ENCODE measurements around the gene VWA2. TPM values are rescaled to one million over a fixed set of nuclear protein-coding genes. Genes with fewer than 3 reads are reported as not detected.

Gene VWA2
- total RNA-seq, 2 donors from 2014 or later: 1.1 to 1.5 TPM

GRCh38 chr10:114307731-114308130 is 68.7 kb downstream of the VWA2 start:
- DNase-seq (no peak), ATAC-seq (no peak)
- intact Hi-C loops (cut with DNase I, micrococcal nuclease): no loop called here

GRCh38 chr10:114308531-114309363 is 69.7 kb downstream of the VWA2 start:
- intact Hi-C loops (cut with DNase I, micrococcal nuclease): no loop called here
- no peak for DNase-seq
- no peak for ATAC-seq

DNA sequence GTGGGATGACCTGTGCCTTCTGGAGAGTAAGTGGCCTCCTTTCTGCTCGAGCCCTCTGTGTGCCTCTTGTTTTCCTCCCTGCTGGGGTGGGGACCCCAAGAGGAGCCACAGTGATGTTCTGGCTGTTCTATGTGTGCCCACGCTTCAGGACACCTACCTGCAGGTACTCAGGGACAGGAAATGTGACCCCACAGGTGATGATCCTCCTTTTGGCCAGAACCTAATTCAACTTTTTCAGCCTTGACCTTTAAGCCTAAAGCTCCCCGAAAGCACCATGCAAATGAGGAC is 70.3 kb downstream of the VWA2 start:
- DNase-seq (no peak), ATAC-seq (no peak)
- intact Hi-C loops (cut with DNase I, micrococcal nuclease): no loop called here

DNA sequence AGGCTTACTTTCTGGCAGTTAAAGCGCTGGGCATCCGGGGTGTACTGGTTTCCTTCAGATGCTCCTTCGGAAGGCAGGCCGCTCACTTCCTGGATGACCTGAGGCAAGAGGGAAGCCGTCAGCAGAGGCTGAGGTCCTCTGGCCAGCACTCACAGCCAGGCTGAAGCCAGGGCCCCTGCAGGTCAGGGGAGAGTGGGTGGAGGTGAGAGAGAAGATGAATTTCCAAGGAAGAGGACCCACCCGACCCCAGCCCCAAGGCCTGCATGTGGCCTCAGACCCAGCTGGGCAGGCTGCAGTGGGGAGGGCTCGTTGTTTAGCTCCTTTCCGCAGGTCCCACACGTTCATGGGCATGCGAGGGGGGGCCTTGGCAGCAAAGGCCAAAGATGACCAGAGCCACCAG is 71.3 kb downstream of the VWA2 start:
- intact Hi-C loops (cut with DNase I, micrococcal nuclease): no loop called here
- no peak for DNase-seq
- ATAC-seq: no peak

GRCh38 chr10:114311023-114311422 is 72.0 kb downstream of the VWA2 start:
- intact Hi-C loops (cut with DNase I, micrococcal nuclease): no loop called here
- ATAC-seq (no peak), DNase-seq (no peak)

DNA sequence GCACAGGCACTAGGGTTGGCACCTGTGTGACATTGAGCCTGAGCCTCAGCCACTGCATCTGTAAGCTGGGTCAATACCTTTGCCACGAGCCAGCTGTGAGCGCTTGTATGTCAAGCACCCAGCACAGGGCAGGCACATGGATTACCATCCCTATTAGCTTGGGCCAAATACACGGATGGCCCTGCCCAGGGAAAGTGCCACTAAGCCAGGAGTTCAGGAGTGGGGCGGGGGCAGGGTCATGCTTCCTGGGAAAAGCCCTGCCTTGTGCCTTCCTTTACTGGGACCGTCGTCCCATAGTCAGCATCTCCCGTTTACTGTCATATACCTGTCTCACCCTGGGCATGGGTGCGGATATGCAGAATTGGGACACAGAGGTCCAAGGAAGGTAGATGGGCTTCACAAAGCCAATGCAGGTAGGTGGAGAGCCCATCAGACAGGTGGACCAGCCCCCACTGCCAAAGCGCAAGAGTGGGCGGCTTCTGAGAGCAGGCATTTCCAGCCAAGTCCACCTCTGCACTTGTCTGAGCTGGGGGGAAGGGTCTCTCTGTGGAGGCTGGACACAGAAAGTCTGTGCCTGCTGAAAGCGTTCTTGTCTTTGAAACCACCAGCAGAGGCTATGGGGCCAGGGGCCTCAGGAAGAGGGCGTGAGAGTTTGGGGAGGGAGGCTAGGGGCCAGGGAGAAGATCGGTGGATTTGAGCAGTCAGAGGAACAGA is 72.6 kb downstream of the VWA2 start:
- DNase-seq (no peak), ATAC-seq (no peak)
- intact Hi-C loops (cut with DNase I, micrococcal nuclease): no loop called here

DNA sequence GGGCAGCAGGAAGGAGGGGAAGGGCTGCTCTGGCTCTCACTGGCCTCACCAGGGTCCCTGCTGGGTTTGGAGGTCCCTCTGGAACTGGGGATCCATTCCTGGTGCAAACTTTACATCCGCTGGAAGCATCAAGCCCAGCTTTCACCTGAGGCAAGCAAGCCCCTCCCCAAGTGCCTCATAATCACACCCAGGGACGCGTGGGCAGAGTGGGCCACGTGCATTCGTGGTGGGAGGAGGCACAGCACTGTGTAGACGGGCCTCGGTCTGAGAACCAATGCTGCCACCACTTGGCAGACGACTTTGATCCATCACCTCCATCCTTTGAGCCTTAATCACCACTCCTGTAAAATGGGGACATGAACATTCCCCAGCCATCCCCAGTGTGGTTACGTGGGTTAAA is 74.1 kb downstream of the VWA2 start:
- ATAC-seq: no peak
- intact Hi-C loops (cut with DNase I, micrococcal nuclease): no loop called here
- no peak for DNase-seq

DNA sequence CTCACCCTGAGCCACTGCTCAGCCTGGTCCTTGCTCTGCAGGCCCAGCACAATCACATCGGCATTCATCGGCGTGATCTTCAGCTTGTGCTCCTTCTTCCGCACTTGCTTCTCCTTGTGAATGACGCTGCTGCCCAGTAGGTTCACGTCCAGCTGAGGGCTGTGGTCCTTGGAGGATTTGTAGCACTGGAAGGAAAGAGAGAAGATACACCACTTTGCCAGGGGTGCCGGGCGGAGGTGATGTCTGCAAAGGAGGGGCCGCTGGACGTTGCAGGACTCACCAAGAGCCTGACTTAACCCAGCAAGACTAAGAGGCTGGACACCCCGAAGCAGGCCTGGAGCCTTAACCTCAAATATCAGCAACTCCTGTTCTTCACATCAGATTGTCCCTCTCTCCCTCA is 74.8 kb downstream of the VWA2 start:
- DNase-seq (no peak), ATAC-seq (no peak)
- intact Hi-C loops (cut with DNase I, micrococcal nuclease): no loop called here

GRCh38 chr10:114315566-114316420 is 76.7 kb downstream of the VWA2 start:
- ATAC-seq (no peak), DNase-seq (no peak)
- intact Hi-C loops (cut with DNase I, micrococcal nuclease): no loop called here

- intact Hi-C loops (cut with DNase I, micrococcal nuclease): no loop called here
- no peak for ATAC-seq
- DNase-seq: no peak
Measured at GRCh38 chr10:114316744-114317143, 77.7 kb downstream of the VWA2 start.

GRCh38 chr10:114319406-114320248 is 80.6 kb downstream of the VWA2 start:
- no peak for DNase-seq
- intact Hi-C loops (cut with DNase I, micrococcal nuclease): no loop called here
- ATAC-seq: no peak

DNA sequence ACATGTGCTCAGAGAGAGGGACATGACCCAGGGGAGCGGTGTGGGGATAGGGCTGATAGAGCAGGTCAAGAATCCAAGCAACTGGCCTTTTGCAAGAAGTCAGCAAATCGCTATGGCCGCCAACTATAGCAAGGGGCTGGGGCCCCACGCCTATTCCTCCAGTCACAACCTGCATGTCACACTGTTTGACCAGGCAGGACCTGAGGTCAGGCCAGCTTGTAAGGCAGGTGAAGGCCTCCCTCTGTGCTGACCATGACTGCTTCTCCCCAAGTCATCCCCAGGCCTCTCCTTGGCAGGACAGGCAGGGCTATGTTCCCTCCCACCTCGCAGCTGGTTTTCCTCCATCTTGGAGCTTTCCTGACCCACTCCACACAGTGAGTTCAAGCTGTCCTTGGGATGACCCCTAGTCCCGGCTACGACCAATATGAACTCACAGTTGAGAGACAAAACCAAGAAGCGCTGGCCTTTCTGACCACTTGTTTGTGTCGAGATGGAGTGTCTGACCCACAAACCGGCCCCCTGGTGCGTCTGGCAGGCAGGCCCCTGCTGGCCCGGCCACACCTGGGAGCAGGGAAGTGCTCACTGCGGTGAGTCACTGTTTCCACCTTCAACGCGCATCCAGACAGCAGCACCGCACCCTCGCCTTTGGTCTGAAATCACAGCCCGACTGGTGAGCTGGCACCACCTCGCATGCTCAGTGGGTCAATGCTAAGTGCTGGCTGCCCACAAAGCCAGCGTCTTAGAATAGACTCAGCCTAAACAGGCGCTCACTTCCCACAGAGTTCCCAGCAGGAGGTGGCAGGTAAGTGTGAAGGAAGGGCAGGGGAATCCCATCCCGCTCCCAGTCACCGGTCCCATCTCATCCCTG is 81.4 kb downstream of the VWA2 start:
- ATAC-seq (no peak), DNase-seq (no peak)
- intact Hi-C loops (cut with DNase I, micrococcal nuclease): no loop called here

DNA sequence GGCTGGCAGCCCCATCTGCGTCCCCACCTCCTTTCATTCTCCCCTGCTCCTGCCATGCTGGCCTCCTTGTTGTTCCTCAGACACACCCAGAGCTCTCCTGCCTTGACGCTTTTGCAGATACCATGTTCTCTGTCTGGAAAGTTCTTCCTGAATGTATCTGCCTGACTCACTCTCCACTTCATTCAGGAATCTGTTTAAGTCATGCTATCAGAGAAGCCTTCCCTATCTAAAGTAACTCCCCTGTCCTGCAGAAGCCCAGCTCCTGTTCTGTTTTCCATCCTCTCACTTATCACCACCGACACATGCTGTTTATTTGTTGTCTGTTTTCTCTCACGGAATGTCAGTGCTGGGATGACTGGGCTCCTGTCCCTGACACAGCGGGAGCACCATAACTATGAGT is 83.3 kb downstream of the VWA2 start:
- intact Hi-C loops (cut with DNase I, micrococcal nuclease): no loop called here
- DNase-seq: no peak
- ATAC-seq: no peak

- intact Hi-C loops (cut with DNase I, micrococcal nuclease): no loop called here
- no peak for ATAC-seq
- no peak for DNase-seq
Measured at GRCh38 chr10:114323023-114323422, 84.0 kb downstream of the VWA2 start.

GRCh38 chr10:114326795-114327194 is 87.7 kb downstream of the VWA2 start:
- no peak for ATAC-seq
- intact Hi-C loops (cut with DNase I, micrococcal nuclease): no loop called here

GRCh38 chr10:114327537-114328440 is 88.7 kb downstream of the VWA2 start:
- DNase-seq (no peak), ATAC-seq (no peak)
- intact Hi-C loops (cut with DNase I, micrococcal nuclease): no loop called here

More at GRCh38 chr10:114326795-114327194, 87.7 kb downstream of the VWA2 start:
- no peak for DNase-seq

DNA sequence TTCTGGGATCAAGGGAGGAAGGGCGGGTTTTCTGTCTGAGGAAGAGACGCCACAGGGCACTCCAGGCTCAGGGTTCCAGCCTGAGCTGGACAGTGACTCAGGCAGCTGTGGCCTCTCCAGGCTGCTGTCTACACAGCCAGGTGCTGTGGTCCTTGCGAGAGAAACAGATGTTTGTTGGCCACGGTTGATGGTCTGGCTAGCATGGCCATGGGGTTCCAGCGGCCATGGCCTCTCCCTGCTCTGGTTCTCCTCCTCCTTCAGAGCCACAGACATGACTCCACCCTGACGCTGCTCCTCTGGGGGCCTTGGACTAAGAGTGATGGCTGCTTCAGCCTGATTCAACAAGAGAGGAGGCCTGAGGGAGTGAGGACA is 89.4 kb downstream of the VWA2 start:
- no peak for ATAC-seq
- no peak for DNase-seq
- intact Hi-C loops (cut with DNase I, micrococcal nuclease): no loop called here

All from left colon (tissue), 2 donors.